ENCODE results near the gene MTO1. TPM values are rescaled to one million over a fixed set of nuclear protein-coding genes. Genes with fewer than 3 reads are reported as not detected.

The MTO1 gene
- total RNA-seq = 10 to 100 TPM; 18.9 to 27.3 TPM
- polyA plus RNA-seq (ENCODE audit: insufficient read length in 6 of 6) = 10 to 100 TPM; 30.0 to 40.7 (median 34.4) TPM
- long read RNA-seq, donor 1, full-length matches to known transcripts = 5 of 5 reads
- long read RNA-seq, donor 1, partial matches to known transcripts = 0 of 5 reads
- long read RNA-seq, donor 1, other reads (novel, unspliced or antisense) = 0 of 5 reads
- long read RNA-seq, donor 2, full-length matches to known transcripts = 3 of 33,891 reads
- long read RNA-seq, donor 2, partial matches to known transcripts = 32,146 of 33,891 reads
- long read RNA-seq, donor 2, other reads (novel, unspliced or antisense) = 1,742 of 33,891 reads
- long read RNA-seq, donor 3, full-length matches to known transcripts = 5 of 22,038 reads
- long read RNA-seq, donor 3, partial matches to known transcripts = 15,133 of 22,038 reads
- long read RNA-seq, donor 3, other reads (novel, unspliced or antisense) = 6,900 of 22,038 reads
- long read RNA-seq, donor 4, full-length matches to known transcripts = 1 of 4 reads
- long read RNA-seq, donor 4, partial matches to known transcripts = 0 of 4 reads
- long read RNA-seq, donor 4, other reads (novel, unspliced or antisense) = 3 of 4 reads
- long read RNA-seq, donor 5, full-length matches to known transcripts = 3 of 3 reads
- long read RNA-seq, donor 5, partial matches to known transcripts = 0 of 3 reads
- long read RNA-seq, donor 5, other reads (novel, unspliced or antisense) = 0 of 3 reads
- long read RNA-seq, donor 6, full-length matches to known transcripts = 4 of 23,572 reads
- long read RNA-seq, donor 6, partial matches to known transcripts = 15,101 of 23,572 reads
- long read RNA-seq, donor 6, other reads (novel, unspliced or antisense) = 8,467 of 23,572 reads
- long read RNA-seq, donor 7, full-length matches to known transcripts = 4 of 4 reads
- long read RNA-seq, donor 7, partial matches to known transcripts = 0 of 4 reads
- long read RNA-seq, donor 7, other reads (novel, unspliced or antisense) = 0 of 4 reads
- long read RNA-seq, donor 8, partial matches to known transcripts = 16,651 of 17,098 reads
- long read RNA-seq, donor 8, other reads (novel, unspliced or antisense) = 447 of 17,098 reads
- long read RNA-seq, donor 9 = 0 reads
- long read RNA-seq, donor 10 = 0 reads
- long read RNA-seq, donor 11, full-length matches to known transcripts = 2 of 11,358 reads
- long read RNA-seq, donor 11, partial matches to known transcripts = 8,478 of 11,358 reads
- long read RNA-seq, donor 11, other reads (novel, unspliced or antisense) = 2,878 of 11,358 reads
- long read RNA-seq, donor 12, full-length matches to known transcripts = 1 of 24,118 reads
- long read RNA-seq, donor 12, partial matches to known transcripts = 23,086 of 24,118 reads
- long read RNA-seq, donor 12, other reads (novel, unspliced or antisense) = 1,031 of 24,118 reads

GRCh38 chr6:73461537-73462350, at the start of gene MTO1:
Gene MTO1, plus strand, starts transcription at chr6:73461737. Its CDS starts 118 bp downstream, at chr6:73461855.
- H3K9me3 ChIP-seq = no peaks in the 10 kb centered on the region
- peak within 1 kb of the TSS; percentile 80 to 89 for H3K4me3 ChIP-seq
- peaks cover 7 to 41% of the 10 kb centered on the region in 2 donors for H3K4me1 ChIP-seq
- intact Hi-C loops (cut with DNase I) = no loop called here
- peak within 1 kb of the TSS; percentile 94 for H3K27ac ChIP-seq
- H3K36me3 ChIP-seq = peaks cover 0 to 12% of the 10 kb centered on the region in 2 donors
- peak; percentile 82 to 96 (median 94) for DNase-seq
- peak; percentile 99 for ATAC-seq
- peak in 1 of 2 donors; percentile 13 for TF ChIP-seq CTCF (IDR thresholded peaks at IDR 0.05)
- no peaks in the 10 kb centered on the region for H3K27me3 ChIP-seq

- ATAC-seq = no peak
Observed at GRCh38 chr6:73413102-73413501, 48.4 kb upstream of the MTO1 start.

GRCh38 chr6:73418081-73418741, 43.3 kb upstream of the MTO1 start:
- no peak for TF ChIP-seq CTCF (IDR thresholded peaks at IDR 0.05)
- Histone ChIP-seq H3K27me3 (no peaks in the 10 kb centered on the region), H3K4me3 (no peak overlapping the region), H3K36me3 (peaks cover 0 to 71% of the 10 kb centered on the region in 2 donors), H3K9me3 (no peaks in the 10 kb centered on the region), H3K27ac (no peak overlapping the region), H3K4me1 (peaks cover 0 to 4% of the 10 kb centered on the region in 2 donors)
- no peak for DNase-seq
- ATAC-seq = no peak
- intact Hi-C loops (cut with DNase I) = no loop called here

More at GRCh38 chr6:73413102-73413501, 48.4 kb upstream of the MTO1 start:
- DNase-seq = no peak
- Histone ChIP-seq H3K27me3 (no peaks in the 10 kb centered on the region), H3K36me3 (peaks cover 0 to 22% of the 10 kb centered on the region in 2 donors), H3K27ac (no peak overlapping the region), H3K4me3 (no peak overlapping the region), H3K9me3 (no peaks in the 10 kb centered on the region), H3K4me1 (no peaks in the 10 kb centered on the region)
- intact Hi-C loops (cut with DNase I) = no loop called here
- TF ChIP-seq CTCF (IDR thresholded peaks at IDR 0.05) = no peak

GRCh38 chr6:73421534-73421933, 40.0 kb upstream of the MTO1 start:
- Histone ChIP-seq H3K4me1 (peaks cover 0 to 6% of the 10 kb centered on the region in 2 donors), H3K27ac (no peak overlapping the region), H3K36me3 (peaks cover 0 to 88% of the 10 kb centered on the region in 2 donors), H3K4me3 (no peak overlapping the region), H3K27me3 (no peaks in the 10 kb centered on the region), H3K9me3 (no peaks in the 10 kb centered on the region)
- no peak for DNase-seq
- no peak for ATAC-seq
- intact Hi-C loops (cut with DNase I) = no loop called here
- TF ChIP-seq CTCF (IDR thresholded peaks at IDR 0.05) = no peak
